ENCODE results near the gene CCL5.

- TF ChIP-seq FOS (IDR thresholded peaks at IDR 0.05; ENCODE audit: borderline replicate concordance, insufficient read depth, low read length), result no peak
- no peak for TF ChIP-seq POLR2AphosphoS5 (IDR thresholded peaks at IDR 0.05; ENCODE audit: insufficient read depth, low read depth, low read length)
- TF ChIP-seq CTCF (IDR thresholded peaks at IDR 0.05; ENCODE audit: extremely low read depth in 1 of 2, insufficient read depth in 1 of 2, low read depth in 1 of 2, low read length in 2 of 2), result no peak
- no peak for TF ChIP-seq MAX (IDR thresholded peaks at IDR 0.05; ENCODE audit: insufficient read depth, insufficient read length)
- TF ChIP-seq POLR2A (IDR thresholded peaks at IDR 0.05; ENCODE audit: low read depth, low read length), result no peak
- TF ChIP-seq EZH2 (IDR thresholded peaks at IDR 0.05; ENCODE audit: borderline replicate concordance, low read depth, low read length, severe bottlenecking), result no peak
- no peak for TF ChIP-seq MYC (IDR thresholded peaks at IDR 0.05; ENCODE audit: low read depth, low read length)
- TF ChIP-seq JUN (IDR thresholded peaks at IDR 0.05; ENCODE audit: borderline replicate concordance, insufficient read depth, insufficient read length, low read depth), result no peak
These were observed 40.1 kb upstream of the CCL5 start for GRCh38 chr17:35920229-35920628.

Measured in endothelial cell of umbilical vein (primary cell).